ENCODE results near the gene IGSF23.

DNA sequence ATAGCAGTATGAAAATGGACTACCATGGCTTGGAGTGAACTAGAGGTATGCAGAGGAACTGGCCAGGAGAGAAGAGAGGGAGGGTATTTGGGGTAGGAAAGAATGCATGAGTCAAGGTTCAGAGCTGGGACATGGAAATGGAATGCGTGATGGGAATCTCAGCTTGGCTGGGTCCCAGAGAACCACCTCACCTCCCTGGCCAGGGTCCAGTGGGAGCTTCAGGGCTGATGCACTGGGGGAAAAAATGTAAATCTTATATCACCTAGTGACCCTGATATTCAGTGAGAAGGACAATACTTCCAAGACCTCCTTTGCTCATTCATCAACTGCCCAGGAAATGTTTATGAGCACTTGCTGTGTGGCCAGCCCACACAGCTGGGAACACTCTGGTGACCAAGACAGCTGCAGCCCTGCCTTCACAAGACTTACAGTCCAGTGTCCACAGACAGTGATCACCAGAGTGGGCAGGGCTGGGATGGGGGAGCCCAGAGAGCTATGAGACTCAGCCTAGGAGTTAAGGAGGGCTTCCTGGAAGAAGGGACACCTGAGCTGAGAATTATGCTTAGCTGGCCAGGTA lies 12.8 kb downstream of the IGSF23 start:
- no peak for TF ChIP-seq CTCF (IDR thresholded peaks at IDR 0.05)
- no peak for TF ChIP-seq EZH2 (IDR thresholded peaks at IDR 0.05; ENCODE audit: borderline replicate concordance, insufficient read depth, low read depth, low read length, poor library complexity, severe bottlenecking)

Measured in B cell (primary cell).